Measurements from ENCODE around the gene EXTL1.

EXTL1 gene

GRCh38 chr1:25996966-25997827 lies 24.4 kb upstream of the EXTL1 start:
- peak; percentile 64 for DNase-seq (ENCODE audit: low spot score)

- peak; percentile 98 for DNase-seq (ENCODE audit: low spot score)
These were observed 23.5 kb upstream of the EXTL1 start, which contains the start of gene PAFAH2 for GRCh38 chr1:25997828-25998761. Gene PAFAH2, minus strand, starts transcription at chr1:25998063. Its CDS starts 7,247 bp downstream, at chr1:25990816.

- no peak for DNase-seq (ENCODE audit: low spot score)
These were observed 22.4 kb upstream of the EXTL1 start for GRCh38 chr1:25999041-25999800.

- DNase-seq (ENCODE audit: low spot score), result no peak
These were observed 18.3 kb upstream of the EXTL1 start for GRCh38 chr1:26003262-26003661.

- DNase-seq (ENCODE audit: low spot score), result no peak
These were observed 17.8 kb upstream of the EXTL1 start for GRCh38 chr1:26003756-26004155.

- DNase-seq (ENCODE audit: low spot score), result no peak
These were observed 16.0 kb upstream of the EXTL1 start for GRCh38 chr1:26005434-26006105.

- no peak for DNase-seq (ENCODE audit: low spot score)
These were observed 14.9 kb upstream of the EXTL1 start for GRCh38 chr1:26006710-26007109.

GRCh38 chr1:26009796-26010447 lies 11.7 kb upstream of the EXTL1 start:
- no peak for DNase-seq (ENCODE audit: low spot score)

- no peak for DNase-seq (ENCODE audit: low spot score)
These were observed 10.8 kb upstream of the EXTL1 start for GRCh38 chr1:26010825-26011224.

GRCh38 chr1:26012864-26013263 lies 8.7 kb upstream of the EXTL1 start:
- DNase-seq (ENCODE audit: low spot score), result no peak

GRCh38 chr1:26014179-26014578 lies 7.4 kb upstream of the EXTL1 start:
- no peak for DNase-seq (ENCODE audit: low spot score)

- no peak for DNase-seq (ENCODE audit: low spot score)
These were observed 6.2 kb upstream of the EXTL1 start for GRCh38 chr1:26015358-26015757.

GRCh38 chr1:26016258-26016952 lies 5.2 kb upstream of the EXTL1 start:
- DNase-seq (ENCODE audit: low spot score), result no peak

GRCh38 chr1:26016953-26017545 lies 4.5 kb upstream of the EXTL1 start:
- DNase-seq (ENCODE audit: low spot score), result no peak

GRCh38 chr1:26017606-26018005 lies 4.0 kb upstream of the EXTL1 start:
- DNase-seq (ENCODE audit: low spot score), result no peak

- no peak for DNase-seq (ENCODE audit: low spot score)
These were observed 1.8 kb upstream of the EXTL1 start for GRCh38 chr1:26019641-26020315.

- no peak for DNase-seq (ENCODE audit: low spot score)
These were observed 1.2 kb upstream of the EXTL1 start for GRCh38 chr1:26020330-26020768.

GRCh38 chr1:26020941-26021646 lies 481 bp upstream of the EXTL1 start:
- no peak for DNase-seq (ENCODE audit: low spot score)

- no peak for DNase-seq (ENCODE audit: low spot score)
These were observed 817 bp downstream of the EXTL1 start for GRCh38 chr1:26022404-26022779.

Data from LoVo (cell line).